ENCODE results near the gene LCE1E. TPM values are rescaled to one million over a fixed set of nuclear protein-coding genes. Genes with fewer than 3 reads are reported as not detected.

LCE1E gene
- 0.32 TPM in 1 of 5 replicates, not detected in the others for total RNA-seq (2022; extraction: Qiagen RNA extraction)

GRCh38 chr1:152786077-152786476, at the start of gene LCE1E:
LCE1E (plus strand) TSS chr1:152786257; CDS start chr1:152787300, 1,043 bp downstream.

GRCh38 chr1:152757747-152758146, 28.3 kb upstream of the LCE1E start, which contains the start of gene KPRP:
KPRP (plus strand) TSS chr1:152758025; CDS start chr1:152759589, 1,564 bp downstream.

GRCh38 chr1:152774875-152775274, 11.2 kb upstream of the LCE1E start, which contains the start of gene LCE1F:
LCE1F (plus strand) TSS chr1:152775140; CDS start chr1:152776372, 1,232 bp downstream.

GRCh38 chr1:152796421-152796820, 10.4 kb downstream of the LCE1E start, which contains the start of gene LCE1D:
LCE1D (plus strand) TSS chr1:152796721; CDS start chr1:152797795, 1,074 bp downstream.

GRCh38 chr1:152806576-152806975, 20.5 kb downstream of the LCE1E start, which contains the start of gene LCE1C:
LCE1C (minus strand) TSS chr1:152806651; CDS start chr1:152805478, 1,173 bp downstream.

GRCh38 chr1:152811671-152812070, 25.6 kb downstream of the LCE1E start, which contains the start of gene LCE1B:
LCE1B (plus strand) TSS chr1:152811971; CDS start chr1:152812447, 476 bp downstream.

GRCh38 chr1:152827173-152827572, 41.1 kb downstream of the LCE1E start, which contains the start of gene LCE1A:
LCE1A (plus strand) TSS chr1:152827473; CDS start chr1:152827473, 0 bp downstream.

Other genes with a start within 250 kb of the LCE1E start
- gene LCE3E, start 219.5 kb upstream of the LCE1E start, total RNA-seq (2022; extraction: Qiagen RNA extraction), result 0.12 to 0.24 TPM (median 0.20 TPM) in 4 of 5 replicates, not detected in the other
- gene LCE3D, start 205.7 kb upstream of the LCE1E start, total RNA-seq (2022; extraction: Qiagen RNA extraction), result 2.8 to 4.4 TPM (median 3.1 TPM) in 5 replicates
- not detected in 5 replicates for gene LCE3C, start 186.0 kb upstream of the LCE1E start, total RNA-seq (2022; extraction: Qiagen RNA extraction)
- gene LCE3B, start 172.4 kb upstream of the LCE1E start, total RNA-seq (2022; extraction: Qiagen RNA extraction), result not detected in 5 replicates
- gene LCE3A, start 163.2 kb upstream of the LCE1E start, total RNA-seq (2022; extraction: Qiagen RNA extraction), result not detected in 5 replicates
- gene LCE2D, start 122.9 kb upstream of the LCE1E start, total RNA-seq (2022; extraction: Qiagen RNA extraction), result not detected in 5 replicates
- gene LCE2C, start 111.0 kb upstream of the LCE1E start, total RNA-seq (2022; extraction: Qiagen RNA extraction), result not detected in 5 replicates
- gene LCE2B, start 100.1 kb upstream of the LCE1E start, total RNA-seq (2022; extraction: Qiagen RNA extraction), result not detected in 5 replicates
- gene LCE2A, start 87.9 kb upstream of the LCE1E start, total RNA-seq (2022; extraction: Qiagen RNA extraction), result not detected in 5 replicates
- gene LCE4A, start 78.1 kb upstream of the LCE1E start, total RNA-seq (2022; extraction: Qiagen RNA extraction), result not detected in 5 replicates
- gene KPRP, start 28.2 kb upstream of the LCE1E start, total RNA-seq (2022; extraction: Qiagen RNA extraction), result not detected in 5 replicates
- not detected in 5 replicates for gene LCE1F, start 11.1 kb upstream of the LCE1E start, total RNA-seq (2022; extraction: Qiagen RNA extraction)
- not detected in 5 replicates for gene LCE1D, start 10.5 kb downstream of the LCE1E start, total RNA-seq (2022; extraction: Qiagen RNA extraction)
- 0.22 TPM in 1 of 5 replicates, not detected in the others for gene LCE1C, start 20.4 kb downstream of the LCE1E start, total RNA-seq (2022; extraction: Qiagen RNA extraction)
- gene LCE1B, start 25.7 kb downstream of the LCE1E start, total RNA-seq (2022; extraction: Qiagen RNA extraction), result 0.06 to 0.10 TPM (median 0.08 TPM) in 3 of 5 replicates, not detected in the others
- not detected in 5 replicates for gene LCE1A, start 41.2 kb downstream of the LCE1E start, total RNA-seq (2022; extraction: Qiagen RNA extraction)
- not detected in 5 replicates for gene LCE6A, start 56.6 kb downstream of the LCE1E start, total RNA-seq (2022; extraction: Qiagen RNA extraction)
- gene LCE7A, start 73.7 kb downstream of the LCE1E start, total RNA-seq (2022; extraction: Qiagen RNA extraction), result not detected in 5 replicates
- gene SMCP, start 92.1 kb downstream of the LCE1E start, total RNA-seq (2022; extraction: Qiagen RNA extraction), result not detected in 5 replicates
- 0.06 to 0.18 TPM (median 0.11 TPM) in 4 of 5 replicates, not detected in the other for gene IVL, start 122.3 kb downstream of the LCE1E start, total RNA-seq (2022; extraction: Qiagen RNA extraction)
- gene SPRR5, start 160.9 kb downstream of the LCE1E start, total RNA-seq (2022; extraction: Qiagen RNA extraction), result not detected in 5 replicates
- gene SPRR4, start 184.4 kb downstream of the LCE1E start, total RNA-seq (2022; extraction: Qiagen RNA extraction), result not detected in 5 replicates
- gene SPRR1A, start 197.8 kb downstream of the LCE1E start, total RNA-seq (2022; extraction: Qiagen RNA extraction), result not detected in 5 replicates
- gene SPRR3, start 215.5 kb downstream of the LCE1E start, total RNA-seq (2022; extraction: Qiagen RNA extraction), result not detected in 5 replicates
- gene SPRR1B, start 244.9 kb downstream of the LCE1E start, total RNA-seq (2022; extraction: Qiagen RNA extraction), result not detected in 5 replicates

Measured in A549 treated with AZD2906 at 1 μM for 4 hours (cell line).